Measurements from ENCODE around the gene GHR. TPM values are rescaled to one million over a fixed set of nuclear protein-coding genes. Genes with fewer than 3 reads are reported as not detected.

The GHR gene
- total RNA-seq, 2 donors from 2014 or later: 0.27 to 1.2 TPM

DNA sequence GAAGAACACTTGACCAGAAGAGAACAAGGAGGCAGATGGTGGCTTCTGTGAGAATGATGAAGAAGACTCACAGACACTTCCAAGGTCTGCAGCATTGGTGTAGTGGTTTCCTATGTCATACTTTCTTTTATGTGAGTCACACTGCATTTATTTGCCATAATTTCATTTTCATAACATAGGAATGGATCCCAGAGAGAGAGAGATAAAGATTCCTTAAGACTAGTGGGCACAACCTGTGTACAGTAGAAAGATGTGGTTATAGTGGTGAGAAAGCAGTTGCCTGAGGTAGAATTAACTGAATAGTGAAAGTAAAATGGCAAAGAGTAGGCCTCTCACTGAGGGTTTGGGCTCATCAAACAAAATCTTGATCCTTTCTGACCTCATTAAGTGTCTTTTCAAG lies 325.8 kb downstream of the GHR start:
- H3K27ac ChIP-seq (ENCODE audit: low read depth, low read length): no peak overlapping the region
- no peak overlapping the region for H3K9ac ChIP-seq (ENCODE audit: extremely low read depth, low read length, poor library complexity, severe bottlenecking)
- no peak for DNase-seq
- H3K36me3 Mint-ChIP-seq (ENCODE audit: low read depth): no peaks in the 10 kb centered on the region
- H3K4me1 ChIP-seq (ENCODE audit: control insufficient read depth, insufficient read depth, low read length): no peaks in the 10 kb centered on the region
- no peaks in the 10 kb centered on the region for H3K9me3 Mint-ChIP-seq
- H3K27me3 Mint-ChIP-seq (ENCODE audit: insufficient read depth): no peaks in the 10 kb centered on the region
- H3K4me3 ChIP-seq (ENCODE audit: low read length): no peak overlapping the region
- H3K27ac Mint-ChIP-seq: no peak overlapping the region
- H3K27me3 ChIP-seq (ENCODE audit: control insufficient read depth, insufficient read depth, low read length, poor library complexity, severe bottlenecking): no peaks in the 10 kb centered on the region
- no peaks in the 10 kb centered on the region for H3K36me3 ChIP-seq (ENCODE audit: control insufficient read depth, insufficient read depth, low read length)
- H3K9me3 ChIP-seq (ENCODE audit: control insufficient read depth, low read length): no peaks in the 10 kb centered on the region
- TF ChIP-seq, protein P1, sequence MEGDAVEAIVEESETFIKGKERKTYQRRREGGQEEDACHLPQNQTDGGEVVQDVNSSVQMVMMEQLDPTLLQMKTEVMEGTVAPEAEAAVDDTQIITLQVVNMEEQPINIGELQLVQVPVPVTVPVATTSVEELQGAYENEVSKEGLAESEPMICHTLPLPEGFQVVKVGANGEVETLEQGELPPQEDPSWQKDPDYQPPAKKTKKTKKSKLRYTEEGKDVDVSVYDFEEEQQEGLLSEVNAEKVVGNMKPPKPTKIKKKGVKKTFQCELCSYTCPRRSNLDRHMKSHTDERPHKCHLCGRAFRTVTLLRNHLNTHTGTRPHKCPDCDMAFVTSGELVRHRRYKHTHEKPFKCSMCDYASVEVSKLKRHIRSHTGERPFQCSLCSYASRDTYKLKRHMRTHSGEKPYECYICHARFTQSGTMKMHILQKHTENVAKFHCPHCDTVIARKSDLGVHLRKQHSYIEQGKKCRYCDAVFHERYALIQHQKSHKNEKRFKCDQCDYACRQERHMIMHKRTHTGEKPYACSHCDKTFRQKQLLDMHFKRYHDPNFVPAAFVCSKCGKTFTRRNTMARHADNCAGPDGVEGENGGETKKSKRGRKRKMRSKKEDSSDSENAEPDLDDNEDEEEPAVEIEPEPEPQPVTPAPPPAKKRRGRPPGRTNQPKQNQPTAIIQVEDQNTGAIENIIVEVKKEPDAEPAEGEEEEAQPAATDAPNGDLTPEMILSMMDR (conservative IDR thresholded peaks at IDR 0.05): no peak
- H3K4me1 Mint-ChIP-seq: no peaks in the 10 kb centered on the region
- H3K4me3 Mint-ChIP-seq: no peak overlapping the region

DNA sequence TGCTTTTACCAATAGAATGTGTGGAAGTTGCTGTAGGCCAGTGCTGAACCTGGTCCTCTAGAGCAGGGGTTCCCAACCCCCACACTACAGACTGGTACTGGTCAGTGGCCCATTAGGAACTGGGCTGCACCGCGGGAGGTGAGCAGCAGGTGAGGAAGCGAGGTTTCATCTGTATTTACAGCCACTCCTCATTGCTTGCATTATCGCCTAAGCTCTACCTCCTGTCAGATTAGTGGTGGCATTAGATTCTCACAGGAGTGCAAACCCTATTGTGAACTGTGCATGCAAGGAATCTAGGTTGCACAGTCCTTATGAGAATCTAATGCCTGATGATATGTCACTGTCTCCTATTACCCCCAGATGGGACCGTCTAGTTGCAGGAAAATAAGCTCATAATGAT lies 327.3 kb downstream of the GHR start:
- Histone ChIP-seq H3K4me1 (ENCODE audit: control insufficient read depth, insufficient read depth, low read length) (no peaks in the 10 kb centered on the region), H3K27ac (ENCODE audit: low read depth, low read length) (no peak overlapping the region), H3K36me3 (ENCODE audit: control insufficient read depth, insufficient read depth, low read length) (no peaks in the 10 kb centered on the region), H3K9ac (ENCODE audit: extremely low read depth, low read length, poor library complexity, severe bottlenecking) (no peak overlapping the region), H3K9me3 (ENCODE audit: control insufficient read depth, low read length) (no peaks in the 10 kb centered on the region), H3K4me3 (ENCODE audit: low read length) (no peak overlapping the region), H3K27me3 (ENCODE audit: control insufficient read depth, insufficient read depth, low read length, poor library complexity, severe bottlenecking) (no peaks in the 10 kb centered on the region)
- Mint-ChIP-seq H3K9me3 (no peaks in the 10 kb centered on the region), H3K4me1 (no peaks in the 10 kb centered on the region), H3K27ac (no peak overlapping the region), H3K36me3 (ENCODE audit: low read depth) (no peaks in the 10 kb centered on the region), H3K4me3 (no peak overlapping the region), H3K27me3 (ENCODE audit: insufficient read depth) (no peaks in the 10 kb centered on the region)
- TF ChIP-seq, protein P1 (conservative IDR thresholded peaks at IDR 0.05): no peak
- no peak for DNase-seq
- 82 to 92% methylated on average over 2 to 4 of the region's 5 CpGs for WGBS, 2 experiments (ENCODE audit: insufficient coverage in 1 of 2, insufficient read length in 1 of 2)

DNA sequence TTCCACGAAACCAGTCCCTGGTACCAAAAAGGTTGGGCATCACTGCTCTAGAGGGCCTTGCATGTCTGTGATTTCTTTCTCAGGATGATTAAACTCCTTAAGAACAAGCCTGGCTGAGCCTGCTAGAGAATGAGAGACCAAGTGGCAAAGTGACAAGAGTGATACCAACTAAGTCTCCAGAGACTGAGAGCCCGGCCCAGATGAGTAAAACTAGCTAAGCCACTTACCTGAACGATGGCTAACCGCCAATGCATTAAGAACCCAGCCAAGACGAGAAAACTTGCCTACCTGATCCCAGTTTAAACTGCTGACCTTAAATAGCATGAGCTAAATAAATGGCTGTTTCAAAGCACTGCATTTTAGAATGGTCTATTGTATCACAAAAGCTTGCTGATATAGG lies 327.8 kb downstream of the GHR start:
- TF ChIP-seq, protein P1 (conservative IDR thresholded peaks at IDR 0.05): no peak
- Histone ChIP-seq H3K27me3 (ENCODE audit: control insufficient read depth, insufficient read depth, low read length, poor library complexity, severe bottlenecking) (no peaks in the 10 kb centered on the region), H3K4me1 (ENCODE audit: control insufficient read depth, insufficient read depth, low read length) (no peaks in the 10 kb centered on the region), H3K9ac (ENCODE audit: extremely low read depth, low read length, poor library complexity, severe bottlenecking) (no peak overlapping the region), H3K9me3 (ENCODE audit: control insufficient read depth, low read length) (no peaks in the 10 kb centered on the region), H3K36me3 (ENCODE audit: control insufficient read depth, insufficient read depth, low read length) (no peaks in the 10 kb centered on the region), H3K4me3 (ENCODE audit: low read length) (no peak overlapping the region), H3K27ac (ENCODE audit: low read depth, low read length) (no peak overlapping the region)
- no peaks in the 10 kb centered on the region for H3K36me3 Mint-ChIP-seq (ENCODE audit: low read depth)
- no peaks in the 10 kb centered on the region for H3K27me3 Mint-ChIP-seq (ENCODE audit: insufficient read depth)
- no peaks in the 10 kb centered on the region for H3K4me1 Mint-ChIP-seq
- DNase-seq: no peak
- no peak overlapping the region for H3K27ac Mint-ChIP-seq
- H3K4me3 Mint-ChIP-seq: no peak overlapping the region
- 79 to 81% methylated on average over 4 to 5 of the region's 5 CpGs for WGBS, 2 experiments (ENCODE audit: insufficient coverage in 1 of 2, insufficient read length in 1 of 2)
- H3K9me3 Mint-ChIP-seq: no peaks in the 10 kb centered on the region
